Kidney capillary endothelial cell (primary cell): ENCODE results near the gene TAS2R50.

Experiments
- DNase-seq: peaks from one replicate; pipeline ENCODE4 v3.0.0-alpha.2; 2018; ENCODE audit warnings: low spot score

Gene TAS2R50

GRCh38 chr12:10952645-10953044 lies 34.1 kb downstream of the TAS2R50 start:
- DNase-seq: no peak

- DNase-seq: no peak
These were observed 43.5 kb downstream of the TAS2R50 start for GRCh38 chr12:10943167-10943566.

GRCh38 chr12:10941916-10942607 lies 44.6 kb downstream of the TAS2R50 start:
- no peak for DNase-seq

- no peak for DNase-seq
These were observed 45.3 kb downstream of the TAS2R50 start for GRCh38 chr12:10941369-10941768.

- no peak for DNase-seq
These were observed 46.3 kb downstream of the TAS2R50 start for GRCh38 chr12:10940389-10940788.

GRCh38 chr12:10939163-10939562 lies 47.5 kb downstream of the TAS2R50 start, which contains the start of gene TAS2R14:
Gene TAS2R14 (minus strand): TSS chr12:10939263. CDS start chr12:10939207, 56 bp downstream.
- DNase-seq: no peak

GRCh38 chr12:10936506-10936905 lies 50.2 kb downstream of the TAS2R50 start:
- no peak for DNase-seq
